GM12878 (cell line): ENCODE measurements around the gene STX8. TPM values are rescaled to one million over a fixed set of nuclear protein-coding genes. Genes with fewer than 3 reads are reported as not detected.

Experiments used
- ATAC-seq: fragments of 200-7000 bp; cut with Tn5 transposase; 3 replicates; pipeline ENCODE4 v1.9.1; 2020; ENCODE audit warnings: mild to moderate bottlenecking, moderate library complexity
- BruUV-seq: library from RNA; stranded (reverse); fragments of 400-500 nt; replicated peaks from 2 replicates; lab custom pipeline; 2021; lab: Mats Ljungman, UMichigan
- CTCF ChIA-PET: fragments of 300-600 bp; sonication (Branson Sonifier 250); formaldehyde crosslinking; extraction: SDS; loops from one replicate; lab custom pipeline; 2021; ENCODE audit warnings: inconsistent platforms; lab: Yijun Ruan, JAX
- POLR2A ChIA-PET: fragments of 350-600 bp; formaldehyde crosslinking; extraction: SDS; loops from one replicate; lab custom pipeline; 2021; ENCODE audit warnings: inconsistent platforms; lab: Charles Lee
- RAD21 ChIA-PET: fragments of 300-600 bp; sonication (Branson Sonifier 250); formaldehyde crosslinking; loops from one replicate; lab custom pipeline; 2023; ENCODE audit warnings: antibody characterized with exemption; ENCODE audit not compliant: unreplicated experiment; lab: Charles Lee
- SMC1A ChIA-PET: fragments of 300-600 bp; sonication (Branson Sonifier 250); formaldehyde crosslinking; loops from one replicate; lab custom pipeline; 2023; ENCODE audit not compliant: unreplicated experiment, uncharacterized antibody; lab: Charles Lee
- DNase-seq: peaks from one replicate; pipeline ENCODE4 v3.0.0-alpha.2; 2011; ENCODE audit warnings: low read depth, low spot score
- FAIRE-seq: peaks from 3 replicates; lab custom pipeline; 2011; peaks lifted over from hg19 to GRCh38; lab: Jason Lieb, UNC
- H2AFZ ChIP-seq: 2 replicates; pipeline ENCODE4 v1.6.0; 2011; ENCODE audit warnings: low read depth, low read length, control low read depth; ENCODE audit not compliant: control insufficient read depth
- H3K27ac ChIP-seq: 2 replicates; pipeline ENCODE4 v1.5.1; 2011; ENCODE audit warnings: control low read depth; ENCODE audit not compliant: control insufficient read depth, insufficient read depth
- H3K27me3 ChIP-seq, 2 experiments: replicated peaks in 1 of 2; 2 replicates each; pipeline versions ENCODE4 v1.6.0 to v1.6.1; 2011; ENCODE audit warnings: low read length in 1 of 2; ENCODE audit not compliant: control insufficient read depth in 2 of 2, insufficient read depth in 2 of 2
- H3K36me3 ChIP-seq, 2 experiments: 2 replicates each; pipeline ENCODE4 v1.5.1; 2011; ENCODE audit warnings: low read length in 1 of 2; ENCODE audit not compliant: control insufficient read depth in 2 of 2, insufficient read depth in 2 of 2
- H3K4me1 ChIP-seq: 2 replicates; pipeline ENCODE4 v1.6.1; 2011; ENCODE audit warnings: mild to moderate bottlenecking, low read length, moderate library complexity, mixed read lengths; ENCODE audit not compliant: control insufficient read depth, insufficient read depth
- H3K4me2 ChIP-seq: 2 replicates; pipeline ENCODE4 v1.6.0; 2011; ENCODE audit warnings: control low read depth; ENCODE audit not compliant: control insufficient read depth, insufficient read depth
- H3K4me3 ChIP-seq: fragments of 200-600 bp; sonication (generic); 2 replicates; pipeline ENCODE4 v1.5.1; 2016
- H3K79me2 ChIP-seq: 2 replicates; pipeline ENCODE4 v1.6.0; 2011; ENCODE audit warnings: low read length; ENCODE audit not compliant: control insufficient read depth, insufficient read depth
- H3K9ac ChIP-seq: 2 replicates; pipeline ENCODE4 v1.8.0; 2011; ENCODE audit warnings: low read length, control low read depth, mixed read lengths; ENCODE audit not compliant: control insufficient read depth, insufficient read depth
- H3K9me3 ChIP-seq: replicated peaks from 3 replicates; pipeline ENCODE4 v1.5.1; 2011; ENCODE audit warnings: mild to moderate bottlenecking, low read length; ENCODE audit not compliant: control insufficient read depth, insufficient read depth
- H4K20me1 ChIP-seq: 2 replicates; pipeline ENCODE4 v1.6.0; 2011; ENCODE audit not compliant: control insufficient read depth, insufficient read depth
- CBX5 ChIP-seq: sonication (generic); IDR thresholded peaks from 2 replicates; pipeline ENCODE4 v1.6.1; 2016; ENCODE audit warnings: low read depth, moderate library complexity, mild to moderate bottlenecking, inconsistent platforms
- DPF2 ChIP-seq: fragments of 450-650 bp; IDR thresholded peaks from 2 replicates; pipeline ENCODE4 v1.6.1; 2017; ENCODE audit warnings: mild to moderate bottlenecking
- IKZF1 ChIP-seq: fragments of 450-650 bp; conservative IDR thresholded peaks from 2 replicates; pipeline ENCODE4 v1.6.1; 2017; ENCODE audit warnings: antibody characterized with exemption, mild to moderate bottlenecking
- IKZF2 ChIP-seq, 2 experiments: fragments of 450-650 bp; IDR thresholded peaks; 2 replicates each; pipeline ENCODE4 v1.6.1; 2017; ENCODE audit warnings: mild to moderate bottlenecking in 2 of 2, moderate library complexity in 2 of 2
- IRF4 ChIP-seq: IDR thresholded peaks from 2 replicates; pipeline ENCODE4 v1.6.1; 2011; ENCODE audit warnings: low read depth, low read length
- JUNB ChIP-seq: IDR thresholded peaks from 2 replicates; pipeline ENCODE4 v1.6.1; 2016; ENCODE audit warnings: antibody characterized with exemption, mild to moderate bottlenecking
- MEF2B ChIP-seq: fragments of 450-650 bp; IDR thresholded peaks from 2 replicates; pipeline ENCODE4 v1.6.1; 2018; ENCODE audit warnings: mild to moderate bottlenecking, moderate library complexity; ENCODE audit not compliant: partially characterized antibody, poor library complexity, severe bottlenecking
- POLR2A ChIP-seq: IDR thresholded peaks from 2 replicates; pipeline ENCODE4 v1.6.1; 2011; ENCODE audit warnings: low read depth, mild to moderate bottlenecking, low read length
- SPI1 ChIP-seq: IDR thresholded peaks from 2 replicates; pipeline ENCODE4 v1.6.1; 2011; ENCODE audit warnings: low read depth, mild to moderate bottlenecking, low read length, moderate library complexity, borderline replicate concordance; ENCODE audit not compliant: insufficient read depth
- TARDBP ChIP-seq: IDR thresholded peaks from 2 replicates; pipeline ENCODE4 v1.6.1; 2016; ENCODE audit warnings: borderline replicate concordance
- WGBS: methylation state at CpG from one replicate; pipeline ENCODE4 v1.1.6; 2016; ENCODE audit warnings: low lambda C conversion rate; ENCODE audit not compliant: insufficient replicate concordance, insufficient coverage; ENCODE audit errors: missing lambda C conversion rate; 5-methylcytosine and 5-hydroxymethylcytosine counted together
- in situ Hi-C: fragments of 300-500 bp; cut with MboI; formaldehyde crosslinking; loops from 9 replicates; pipeline ENCODE4 v1.14.3; 2018; ENCODE audit warnings: mixed read lengths
- intact Hi-C: fragments of 100-400 bp; cut with micrococcal nuclease; formaldehyde crosslinking; loops from one replicate; pipeline ENCODE4 v1.14.2; 2022; ENCODE audit not compliant: unreplicated experiment
- polyA plus RNA-seq, 11 experiments: library from polyadenylated mRNA; depleted of rRNA in 4 of 11; unstranded in 6 of 11; stranded (reverse) in 5 of 11; fragments of >200 nt; fragmentation: Nextera tagmentation in 4 of 11; fragmentation: Illumina TruSeq in 1 of 11; extraction: Ambion mirVana in 4 of 11; extraction: Trizol in 1 of 11; gene quantifications; 1 replicate in 1 of 11; 2 replicates in 10 of 11; pipeline versions ENCODE4 v1.2.1 to v1.2.3, GENCODE V29; 2011 to 2016; ENCODE audit warnings: inconsistent platforms in 2 of 11, missing spikeins in 2 of 11, low read depth in 1 of 11
- total RNA-seq, 4 experiments: library from RNA; depleted of rRNA in 3 of 4; stranded (reverse); fragments of >200 nt in 3 of 4; fragmentation: Illumina TruSeq in 1 of 4; extraction: Trizol in 1 of 4; gene quantifications; 2 replicates each; pipeline versions ENCODE4 v1.2.1 to v1.2.3, GENCODE V29; 2013 to 2021
- TF ChIP-seq, protein P1 (sequence below): fragments of 450-650 bp; IDR thresholded peaks from 2 replicates; pipeline ENCODE4 v1.6.1; 2017; ENCODE audit warnings: low read depth, mild to moderate bottlenecking, moderate library complexity
- TF ChIP-seq, protein P2 (sequence below): fragments of 450-650 bp; formaldehyde crosslinking; IDR thresholded peaks from 2 replicates; pipeline ENCODE4 v1.4.0; 2022; ENCODE audit warnings: mild to moderate bottlenecking, moderate library complexity
- TF ChIP-seq, protein P3 (sequence below): fragments of 450-650 bp; IDR thresholded peaks from 2 replicates; pipeline ENCODE4 v1.6.1; 2018; ENCODE audit warnings: borderline replicate concordance, mild to moderate bottlenecking; ENCODE audit not compliant: partially characterized antibody

Gene STX8
- total and polyA plus RNA-seq, 10 of the 15 experiments (the other 5 are each of a cell fraction or from before 2014, with no cell fraction given) = 47.9 to 151 (median 72.9) TPM

DNA sequence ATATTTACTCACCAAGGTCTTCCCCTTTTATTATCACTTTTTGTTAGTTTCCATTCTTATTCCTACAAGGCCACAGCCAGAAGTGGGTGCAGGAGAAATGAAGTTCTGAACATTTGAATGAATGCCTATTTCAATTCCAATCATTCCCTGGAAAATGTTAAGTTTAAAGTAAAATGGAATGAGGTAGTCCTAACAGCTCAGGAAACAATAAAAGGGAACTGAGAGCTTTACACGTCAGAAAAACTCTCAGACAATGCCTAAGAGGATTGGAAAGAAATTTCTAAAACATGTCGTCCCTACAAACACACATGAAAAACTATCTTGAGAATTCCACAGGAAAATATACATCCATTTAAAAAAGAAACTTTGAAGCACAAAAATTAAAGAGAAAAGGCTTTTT is 238.8 kb downstream of the STX8 start:
- in situ Hi-C loops = no loop called here
- DNase-seq = peak; percentile 19
- intact Hi-C loops = no loop called here
- WGBS = 8% methylated on average over 2 of the region's 2 CpGs
- Histone ChIP-seq H3K27ac (no peak overlapping the region), H3K36me3 (no peaks in the 10 kb centered on the region), H3K9me3 (peaks cover 6% of the 10 kb centered on the region)
- ChIA-PET RAD21 (no interaction called here), SMC1A (interaction anchor here (0.6 to 1.5 kb wide), 4 partner anchors 10 to 120 kb away, joined by 3 to 4 read pairs (median 3); no protein-coding TSS in a partner anchor)
- ATAC-seq = peak; percentile 67
- BruUV-seq = no TSS peak
- TF ChIP-seq CBX5 = no peak
- TF ChIP-seq POLR2A = no peak
- TF ChIP-seq IRF4 = peak; percentile 52; the same call in 1 of the 2 replicates
- TF ChIP-seq MEF2B = peak; percentile 47
- TF ChIP-seq TARDBP = no peak
- TF ChIP-seq DPF2 = peak; percentile 67; the same call in 1 of the 2 replicates
- TF ChIP-seq, protein P1, sequence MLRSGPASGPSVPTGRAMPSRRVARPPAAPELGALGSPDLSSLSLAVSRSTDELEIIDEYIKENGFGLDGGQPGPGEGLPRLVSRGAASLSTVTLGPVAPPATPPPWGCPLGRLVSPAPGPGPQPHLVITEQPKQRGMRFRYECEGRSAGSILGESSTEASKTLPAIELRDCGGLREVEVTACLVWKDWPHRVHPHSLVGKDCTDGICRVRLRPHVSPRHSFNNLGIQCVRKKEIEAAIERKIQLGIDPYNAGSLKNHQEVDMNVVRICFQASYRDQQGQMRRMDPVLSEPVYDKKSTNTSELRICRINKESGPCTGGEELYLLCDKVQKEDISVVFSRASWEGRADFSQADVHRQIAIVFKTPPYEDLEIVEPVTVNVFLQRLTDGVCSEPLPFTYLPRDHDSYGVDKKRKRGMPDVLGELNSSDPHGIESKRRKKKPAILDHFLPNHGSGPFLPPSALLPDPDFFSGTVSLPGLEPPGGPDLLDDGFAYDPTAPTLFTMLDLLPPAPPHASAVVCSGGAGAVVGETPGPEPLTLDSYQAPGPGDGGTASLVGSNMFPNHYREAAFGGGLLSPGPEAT = peak; percentile 60
- TF ChIP-seq, protein P2, sequence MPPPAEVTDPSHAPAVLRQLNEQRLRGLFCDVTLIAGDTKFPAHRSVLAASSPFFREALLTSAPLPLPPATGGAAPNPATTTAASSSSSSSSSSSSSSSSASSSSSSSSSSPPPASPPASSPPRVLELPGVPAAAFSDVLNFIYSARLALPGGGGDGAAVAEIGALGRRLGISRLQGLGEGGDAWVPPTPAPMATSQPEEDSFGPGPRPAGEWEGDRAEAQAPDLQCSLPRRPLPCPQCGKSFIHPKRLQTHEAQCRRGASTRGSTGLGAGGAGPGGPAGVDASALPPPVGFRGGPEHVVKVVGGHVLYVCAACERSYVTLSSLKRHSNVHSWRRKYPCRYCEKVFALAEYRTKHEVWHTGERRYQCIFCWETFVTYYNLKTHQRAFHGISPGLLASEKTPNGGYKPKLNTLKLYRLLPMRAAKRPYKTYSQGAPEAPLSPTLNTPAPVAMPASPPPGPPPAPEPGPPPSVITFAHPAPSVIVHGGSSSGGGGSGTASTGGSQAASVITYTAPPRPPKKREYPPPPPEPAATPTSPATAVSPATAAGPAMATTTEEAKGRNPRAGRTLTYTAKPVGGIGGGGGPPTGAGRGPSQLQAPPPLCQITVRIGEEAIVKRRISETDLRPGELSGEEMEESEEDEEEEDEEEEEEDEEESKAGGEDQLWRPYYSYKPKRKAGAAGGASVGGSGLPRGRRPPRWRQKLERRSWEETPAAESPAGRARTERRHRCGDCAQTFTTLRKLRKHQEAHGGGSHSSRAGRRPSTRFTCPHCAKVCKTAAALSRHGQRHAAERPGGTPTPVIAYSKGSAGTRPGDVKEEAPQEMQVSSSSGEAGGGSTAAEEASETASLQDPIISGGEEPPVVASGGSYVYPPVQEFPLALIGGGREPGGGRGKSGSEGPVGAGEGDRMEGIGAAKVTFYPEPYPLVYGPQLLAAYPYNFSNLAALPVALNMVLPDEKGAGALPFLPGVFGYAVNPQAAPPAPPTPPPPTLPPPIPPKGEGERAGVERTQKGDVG (CRISPR knock-in tag) = no peak
- TF ChIP-seq SPI1 = peak; percentile 90
- TF ChIP-seq IKZF1 = peak; percentile 58
- TF ChIP-seq, protein P3, sequence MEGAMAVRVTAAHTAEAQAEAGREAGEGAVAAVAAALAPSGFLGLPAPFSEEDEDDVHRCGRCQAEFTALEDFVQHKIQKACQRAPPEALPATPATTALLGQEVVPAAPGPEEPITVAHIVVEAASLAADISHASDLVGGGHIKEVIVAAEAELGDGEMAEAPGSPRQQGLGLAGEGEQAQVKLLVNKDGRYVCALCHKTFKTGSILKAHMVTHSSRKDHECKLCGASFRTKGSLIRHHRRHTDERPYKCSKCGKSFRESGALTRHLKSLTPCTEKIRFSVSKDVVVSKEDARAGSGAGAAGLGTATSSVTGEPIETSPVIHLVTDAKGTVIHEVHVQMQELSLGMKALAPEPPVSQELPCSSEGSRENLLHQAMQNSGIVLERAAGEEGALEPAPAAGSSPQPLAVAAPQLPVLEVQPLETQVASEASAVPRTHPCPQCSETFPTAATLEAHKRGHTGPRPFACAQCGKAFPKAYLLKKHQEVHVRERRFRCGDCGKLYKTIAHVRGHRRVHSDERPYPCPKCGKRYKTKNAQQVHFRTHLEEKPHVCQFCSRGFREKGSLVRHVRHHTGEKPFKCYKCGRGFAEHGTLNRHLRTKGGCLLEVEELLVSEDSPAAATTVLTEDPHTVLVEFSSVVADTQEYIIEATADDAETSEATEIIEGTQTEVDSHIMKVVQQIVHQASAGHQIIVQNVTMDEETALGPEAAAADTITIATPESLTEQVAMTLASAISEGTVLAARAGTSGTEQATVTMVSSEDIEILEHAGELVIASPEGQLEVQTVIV = no peak
- TF ChIP-seq IKZF2 (IDR thresholded peaks at IDR 0.05) = peak; percentile 81 to 83
- TF ChIP-seq JUNB = peak; percentile 21; the same call in 1 of the 2 replicates
- TF ChIP-seq, all 136 proteins: peak for 8
- ChIA-PET CTCF (interaction anchor here (0.5 to 1.8 kb wide), 2 partner anchors 10 to 19 kb away, joined by 3 to 7 read pairs; no protein-coding TSS in a partner anchor), POLR2A (interaction anchor here (1.0 kb wide), 1 partner anchor 102 kb away, joined by 9 read pairs; no protein-coding TSS in a partner anchor)
- Histone ChIP-seq H3K4me2 (no peak overlapping the region), H3K4me1 (0 out of 2 replicates have a peak, but pooled peaks cover 3% of the 10 kb centered on the region), H4K20me1 (no peaks in the 10 kb centered on the region), H3K27me3 (no peaks in the 10 kb centered on the region), H3K4me3 (no peak overlapping the region; the same call in 1 of the 2 replicates), H2AFZ (no peak overlapping the region), H3K9ac (no peak overlapping the region), H3K79me2 (no peaks in the 10 kb centered on the region)
- FAIRE-seq = no peak
